HepG2 (cell line): Measurements from ENCODE around the gene CCDC183. TPM values are rescaled to one million over a fixed set of nuclear protein-coding genes. Genes with fewer than 3 reads are reported as not detected.

Source experiments
- ATAC-seq: fragments of 200-7000 bp; cut with Tn5 transposase; 3 replicates; pipeline ENCODE4 v1.9.1; 2020; ENCODE audit warnings: mild to moderate bottlenecking, moderate library complexity
- BruUV-seq: library from RNA; stranded (reverse); fragments of 400-500 nt; replicated peaks from 2 replicates; lab custom pipeline; 2021; lab: Mats Ljungman, UMichigan
- CTCF ChIA-PET: fragments of 300-600 bp; formaldehyde crosslinking; extraction: SDS; loops from one replicate; lab custom pipeline; 2021; ENCODE audit warnings: low total read pairs, inconsistent platforms, low intra/inter-chr PET ratio; lab: Yijun Ruan, JAX
- POLR2A ChIA-PET: fragments of 350-600 bp; sonication (Branson Sonifier 250); formaldehyde crosslinking; loops from one replicate; lab custom pipeline; 2020; ENCODE audit warnings: antibody characterized with exemption, inconsistent platforms; lab: Yijun Ruan, JAX
- DNase-seq: peaks from one replicate; pipeline ENCODE4 v3.0.0-alpha.2; 2015; ENCODE audit warnings: low spot score
- FAIRE-seq: peaks from 3 replicates; lab custom pipeline; 2011; peaks lifted over from hg19 to GRCh38; lab: Jason Lieb, UNC
- H2AFZ ChIP-seq: one replicate; pipeline ENCODE4 v1.6.1; 2011; ENCODE audit warnings: low read length, inconsistent platforms
- H3K27ac ChIP-seq: fragments of 300-600 bp; 3 replicates; pipeline ENCODE4 v1.8.0; 2011; ENCODE audit warnings: mixed run types, mild to moderate bottlenecking, mixed read lengths, low read length, inconsistent platforms; ENCODE audit not compliant: insufficient read depth; ENCODE audit errors: extremely low read length
- H3K27me3 ChIP-seq, 2 experiments: fragments of 200-600 bp in 1 of 2; 2 replicates in 1 of 2; 3 replicates in 1 of 2; pipeline versions ENCODE4 v1.6.0 to v1.8.0; 2011; ENCODE audit warnings: low read length in 2 of 2, mild to moderate bottlenecking in 2 of 2, moderate library complexity in 2 of 2, inconsistent platforms in 1 of 2; ENCODE audit not compliant: insufficient read depth in 2 of 2, control insufficient read depth in 1 of 2
- H3K36me3 ChIP-seq, 2 experiments: fragments of 200-600 bp in 1 of 2; replicated peaks in 1 of 2; 2 replicates in 1 of 2; 3 replicates in 1 of 2; pipeline versions ENCODE4 v1.5.1 to v1.8.0; 2011; ENCODE audit warnings: low read length in 2 of 2, inconsistent platforms in 1 of 2; ENCODE audit not compliant: insufficient read depth in 2 of 2, control insufficient read depth in 1 of 2
- H3K4me1 ChIP-seq: 2 replicates; pipeline ENCODE4 v1.5.1; 2012; ENCODE audit warnings: low read length, inconsistent platforms; ENCODE audit not compliant: insufficient read depth
- H3K4me2 ChIP-seq: 2 replicates; pipeline ENCODE4 v1.6.0; 2011; ENCODE audit warnings: low read depth, low read length, inconsistent platforms
- H3K4me3 ChIP-seq, 3 experiments: fragments of 200-600 bp in 1 of 3; sonication (generic), shearing (Covaris generic) in 1 of 3; replicated peaks in 1 of 3; 2 replicates each; pipeline ENCODE4 v1.5.1; 2011 to 2016; ENCODE audit warnings: low read length in 3 of 3, inconsistent platforms in 2 of 3, low read depth in 2 of 3, mild to moderate bottlenecking in 2 of 3, control low read depth in 1 of 3, mixed read lengths in 1 of 3; ENCODE audit not compliant: insufficient read depth in 1 of 3
- H3K79me2 ChIP-seq: one replicate; pipeline ENCODE4 v1.6.1; 2011; ENCODE audit warnings: low read length, inconsistent platforms; ENCODE audit not compliant: insufficient read depth
- H3K9ac ChIP-seq: 2 replicates; pipeline ENCODE4 v1.6.0; 2011; ENCODE audit warnings: mild to moderate bottlenecking, low read depth, low read length, inconsistent platforms; ENCODE audit not compliant: insufficient read depth
- H3K9me3 ChIP-seq: 2 replicates; pipeline ENCODE4 v1.5.1; 2012; ENCODE audit warnings: mild to moderate bottlenecking, low read length
- H4K20me1 ChIP-seq: 2 replicates; pipeline ENCODE4 v1.6.0; 2011; ENCODE audit warnings: inconsistent platforms, mild to moderate bottlenecking, low read length, moderate library complexity; ENCODE audit not compliant: insufficient read depth
- ATF5 ChIP-seq: sonication (generic); formaldehyde crosslinking; IDR thresholded peaks from 2 replicates; pipeline ENCODE4 v1.4.0; 2020; ENCODE audit warnings: mild to moderate bottlenecking, low read depth, missing genetic modification reagents
- FLYWCH1 ChIP-seq: sonication (generic); formaldehyde crosslinking; IDR thresholded peaks from 2 replicates; pipeline ENCODE4 v1.8.1; 2023; ENCODE audit warnings: mild to moderate bottlenecking, missing genetic modification reagents
- GPN1 ChIP-seq: sonication (generic); formaldehyde crosslinking; IDR thresholded peaks from 2 replicates; pipeline ENCODE4 v1.5.1; 2020; ENCODE audit warnings: missing genetic modification reagents, borderline replicate concordance
- HDAC2 ChIP-seq: sonication (generic); formaldehyde crosslinking; IDR thresholded peaks from 2 replicates; pipeline ENCODE4 v1.4.0; 2020; ENCODE audit warnings: missing genetic modification reagents
- NFKBIZ ChIP-seq: IDR thresholded peaks from 2 replicates; pipeline ENCODE4 v1.6.1; 2018; ENCODE audit warnings: missing genetic modification reagents, missing compliant biosample characterization
- NR2F1 ChIP-seq, 2 experiments: fragments of 450-650 bp in 1 of 2; formaldehyde crosslinking in 1 of 2; IDR thresholded peaks; 2 replicates each; pipeline versions ENCODE4 v1.5.0 to v1.6.1; 2016 to 2020; ENCODE audit warnings: mild to moderate bottlenecking in 1 of 2, missing compliant biosample characterization in 1 of 2, missing genetic modification reagents in 1 of 2, moderate library complexity in 1 of 2
- SIN3B ChIP-seq: fragments of 150-350 bp; IDR thresholded peaks from 2 replicates; pipeline ENCODE4 v1.6.1; 2014; ENCODE audit warnings: low read length
- SKI ChIP-seq: fragments of 450-650 bp; IDR thresholded peaks from one replicate; pipeline ENCODE4 v1.6.1; 2018; ENCODE audit warnings: mild to moderate bottlenecking; ENCODE audit not compliant: partially characterized antibody
- ZNF484 ChIP-seq: sonication (generic); formaldehyde crosslinking; IDR thresholded peaks from 2 replicates; pipeline ENCODE4 v1.5.1; 2020; ENCODE audit warnings: mild to moderate bottlenecking, low read depth, missing genetic modification reagents, borderline replicate concordance
- ZNF619 ChIP-seq: sonication (generic); formaldehyde crosslinking; IDR thresholded peaks from 2 replicates; pipeline ENCODE4 v1.4.0; 2020; ENCODE audit warnings: mild to moderate bottlenecking, missing genetic modification reagents
- WGBS: methylation state at CpG from one replicate; pipeline ENCODE4 v1.1.6; 2017; ENCODE audit warnings: low lambda C conversion rate; 5-methylcytosine and 5-hydroxymethylcytosine counted together
- in situ Hi-C: cut with HindIII; loops from 2 replicates; pipeline ENCODE4 v1.10.0; 2017; ENCODE audit warnings: low pct_unique_long_range_greater_than_20kb; ENCODE audit not compliant: extremely low pct_ligation_motif_present
- intact Hi-C: fragments of 100-400 bp; cut with micrococcal nuclease; formaldehyde crosslinking; loops from one replicate; pipeline ENCODE4 v1.10.0; 2022; ENCODE audit not compliant: unreplicated experiment
- polyA plus RNA-seq, 8 experiments: library from polyadenylated mRNA; depleted of rRNA in 3 of 8; stranded (reverse) in 7 of 8; unstranded in 1 of 8; fragments of >200 nt; fragmentation: Illumina TruSeq in 4 of 8; extraction: Trizol in 4 of 8; gene quantifications; 2 replicates each; pipeline versions ENCODE4 v1.2.1 to v1.2.3, GENCODE V29; 2011 to 2016; ENCODE audit warnings: low read depth in 4 of 8, missing spikeins in 1 of 8, mixed read lengths in 1 of 8; ENCODE audit not compliant: insufficient read depth in 1 of 8
- total RNA-seq, 5 experiments: library from RNA; depleted of rRNA; stranded (reverse); fragments of >200 nt; fragmentation: Illumina TruSeq; extraction: Trizol; gene quantifications; 2 replicates each; pipeline ENCODE4 v1.2.3, GENCODE V29; 2016; ENCODE audit warnings: low read depth in 1 of 5
- TF ChIP-seq, protein P1 (sequence below): sonication (generic); formaldehyde crosslinking; IDR thresholded peaks from 2 replicates; pipeline ENCODE4 v1.4.0; 2020; ENCODE audit warnings: missing genetic modification reagents, borderline replicate concordance
- TF ChIP-seq, protein P2 (sequence below): sonication (generic); formaldehyde crosslinking; conservative IDR thresholded peaks from 2 replicates; pipeline ENCODE4 v1.8.1; 2023; ENCODE audit warnings: missing genetic modification reagents
- TF ChIP-seq, protein P3 (sequence below): sonication (generic); formaldehyde crosslinking; IDR thresholded peaks from 2 replicates; pipeline ENCODE4 v1.5.1; 2020; ENCODE audit warnings: missing genetic modification reagents, mild to moderate bottlenecking, borderline replicate concordance
- TF ChIP-seq, protein P4 (sequence below): sonication (generic); formaldehyde crosslinking; IDR thresholded peaks from 2 replicates; pipeline ENCODE4 v1.9.0; 2021; ENCODE audit warnings: missing genetic modification reagents, borderline replicate concordance

CCDC183 gene
- total and polyA plus RNA-seq, 2 of the 13 experiments (the other 11 are each of a cell fraction or from before 2014, with no cell fraction given) = 5.0 to 66.4 TPM

- ChIA-PET POLR2A (no interaction called here), CTCF (no interaction called here)
- H4K20me1 ChIP-seq = no peaks in the 10 kb centered on the region
- no peak overlapping the region for H3K9ac ChIP-seq
- no peak for TF ChIP-seq NR2F1 (CRISPR knock-in tag; IDR thresholded peaks at IDR 0.05)
- TF ChIP-seq ZNF619 (CRISPR knock-in tag) = no peak
- TF ChIP-seq HDAC2 (CRISPR knock-in tag) = no peak
- TF ChIP-seq SKI = no peak
- TF ChIP-seq, protein P1, sequence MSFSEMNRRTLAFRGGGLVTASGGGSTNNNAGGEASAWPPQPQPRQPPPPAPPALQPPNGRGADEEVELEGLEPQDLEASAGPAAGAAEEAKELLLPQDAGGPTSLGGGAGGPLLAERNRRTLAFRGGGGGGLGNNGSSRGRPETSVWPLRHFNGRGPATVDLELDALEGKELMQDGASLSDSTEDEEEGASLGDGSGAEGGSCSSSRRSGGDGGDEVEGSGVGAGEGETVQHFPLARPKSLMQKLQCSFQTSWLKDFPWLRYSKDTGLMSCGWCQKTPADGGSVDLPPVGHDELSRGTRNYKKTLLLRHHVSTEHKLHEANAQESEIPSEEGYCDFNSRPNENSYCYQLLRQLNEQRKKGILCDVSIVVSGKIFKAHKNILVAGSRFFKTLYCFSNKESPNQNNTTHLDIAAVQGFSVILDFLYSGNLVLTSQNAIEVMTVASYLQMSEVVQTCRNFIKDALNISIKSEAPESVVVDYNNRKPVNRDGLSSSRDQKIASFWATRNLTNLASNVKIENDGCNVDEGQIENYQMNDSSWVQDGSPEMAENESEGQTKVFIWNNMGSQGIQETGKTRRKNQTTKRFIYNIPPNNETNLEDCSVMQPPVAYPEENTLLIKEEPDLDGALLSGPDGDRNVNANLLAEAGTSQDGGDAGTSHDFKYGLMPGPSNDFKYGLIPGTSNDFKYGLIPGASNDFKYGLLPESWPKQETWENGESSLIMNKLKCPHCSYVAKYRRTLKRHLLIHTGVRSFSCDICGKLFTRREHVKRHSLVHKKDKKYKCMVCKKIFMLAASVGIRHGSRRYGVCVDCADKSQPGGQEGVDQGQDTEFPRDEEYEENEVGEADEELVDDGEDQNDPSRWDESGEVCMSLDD (CRISPR knock-in tag) = no peak
- no peak for TF ChIP-seq ATF5
- TF ChIP-seq, protein P2, sequence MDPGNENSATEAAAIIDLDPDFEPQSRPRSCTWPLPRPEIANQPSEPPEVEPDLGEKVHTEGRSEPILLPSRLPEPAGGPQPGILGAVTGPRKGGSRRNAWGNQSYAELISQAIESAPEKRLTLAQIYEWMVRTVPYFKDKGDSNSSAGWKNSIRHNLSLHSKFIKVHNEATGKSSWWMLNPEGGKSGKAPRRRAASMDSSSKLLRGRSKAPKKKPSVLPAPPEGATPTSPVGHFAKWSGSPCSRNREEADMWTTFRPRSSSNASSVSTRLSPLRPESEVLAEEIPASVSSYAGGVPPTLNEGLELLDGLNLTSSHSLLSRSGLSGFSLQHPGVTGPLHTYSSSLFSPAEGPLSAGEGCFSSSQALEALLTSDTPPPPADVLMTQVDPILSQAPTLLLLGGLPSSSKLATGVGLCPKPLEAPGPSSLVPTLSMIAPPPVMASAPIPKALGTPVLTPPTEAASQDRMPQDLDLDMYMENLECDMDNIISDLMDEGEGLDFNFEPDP = no peak
- no peak for TF ChIP-seq NFKBIZ
- no peak for TF ChIP-seq GPN1 (CRISPR knock-in tag)
- TF ChIP-seq ZNF484 (CRISPR knock-in tag) = no peak
- no peak for TF ChIP-seq SIN3B
- no peak for TF ChIP-seq FLYWCH1
- TF ChIP-seq, protein P3, sequence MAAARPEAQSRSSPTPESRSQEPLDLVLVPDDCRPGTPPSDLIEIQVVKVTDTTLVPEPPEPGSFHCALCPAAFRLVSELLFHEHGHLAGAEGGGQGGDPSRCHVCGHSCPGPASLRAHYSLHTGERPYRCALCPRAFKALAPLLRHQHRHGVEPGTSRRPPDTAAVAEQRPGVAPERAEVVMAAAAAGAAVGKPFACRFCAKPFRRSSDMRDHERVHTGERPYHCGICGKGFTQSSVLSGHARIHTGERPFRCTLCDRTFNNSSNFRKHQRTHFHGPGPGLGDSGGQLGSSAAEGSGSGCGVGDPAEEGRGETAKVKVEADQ (CRISPR knock-in tag) = no peak
- TF ChIP-seq, protein P4, sequence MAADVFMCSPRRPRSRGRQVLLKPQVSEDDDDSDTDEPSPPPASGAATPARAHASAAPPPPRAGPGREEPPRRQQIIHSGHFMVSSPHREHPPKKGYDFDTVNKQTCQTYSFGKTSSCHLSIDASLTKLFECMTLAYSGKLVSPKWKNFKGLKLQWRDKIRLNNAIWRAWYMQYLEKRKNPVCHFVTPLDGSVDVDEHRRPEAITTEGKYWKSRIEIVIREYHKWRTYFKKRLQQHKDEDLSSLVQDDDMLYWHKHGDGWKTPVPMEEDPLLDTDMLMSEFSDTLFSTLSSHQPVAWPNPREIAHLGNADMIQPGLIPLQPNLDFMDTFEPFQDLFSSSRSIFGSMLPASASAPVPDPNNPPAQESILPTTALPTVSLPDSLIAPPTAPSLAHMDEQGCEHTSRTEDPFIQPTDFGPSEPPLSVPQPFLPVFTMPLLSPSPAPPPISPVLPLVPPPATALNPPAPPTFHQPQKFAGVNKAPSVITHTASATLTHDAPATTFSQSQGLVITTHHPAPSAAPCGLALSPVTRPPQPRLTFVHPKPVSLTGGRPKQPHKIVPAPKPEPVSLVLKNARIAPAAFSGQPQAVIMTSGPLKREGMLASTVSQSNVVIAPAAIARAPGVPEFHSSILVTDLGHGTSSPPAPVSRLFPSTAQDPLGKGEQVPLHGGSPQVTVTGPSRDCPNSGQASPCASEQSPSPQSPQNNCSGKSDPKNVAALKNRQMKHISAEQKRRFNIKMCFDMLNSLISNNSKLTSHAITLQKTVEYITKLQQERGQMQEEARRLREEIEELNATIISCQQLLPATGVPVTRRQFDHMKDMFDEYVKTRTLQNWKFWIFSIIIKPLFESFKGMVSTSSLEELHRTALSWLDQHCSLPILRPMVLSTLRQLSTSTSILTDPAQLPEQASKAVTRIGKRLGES (CRISPR knock-in tag) = no peak
- no peak overlapping the region for H3K4me3 ChIP-seq
- no peaks in the 10 kb centered on the region for H3K9me3 ChIP-seq
- peaks cover 48 to 80% of the 10 kb centered on the region in 2 experiments for H3K36me3 ChIP-seq
- ATAC-seq (no peak), DNase-seq (no peak), FAIRE-seq (no peak)
- no peak overlapping the region for H3K27ac ChIP-seq
- BruUV-seq = no TSS peak
- in situ Hi-C loops = no loop called here
- H3K79me2 ChIP-seq = no peaks in the 10 kb centered on the region
- H3K4me1 ChIP-seq = no peaks in the 10 kb centered on the region
- no peaks in the 10 kb centered on the region for H3K27me3 ChIP-seq
- intact Hi-C loops = no loop called here
- H3K4me2 ChIP-seq = no peak overlapping the region
- H2AFZ ChIP-seq = no peak overlapping the region
- 98% methylated on average over 10 of the region's 14 CpGs for WGBS
These were observed 33.3 kb downstream of the CCDC183 start for GRCh38 chr9:136829412-136829811.
